DND-41 (cell line): ENCODE data around the gene ACTN1.
"Not testable (repeated sequence)": the region's sequence is repeated elsewhere in the genome, so short reads cannot be mapped to it uniquely, and the experiment has no call there.

Experiments used
- ATAC-seq: fragments of 200-7000 bp; cut with Tn5 transposase; 3 replicates; pipeline ENCODE4 v1.9.1; 2021; ENCODE audit warnings: low read depth; ENCODE audit not compliant: insufficient read depth
- DNase-seq: peaks from one replicate; pipeline ENCODE4 v3.0.0-alpha.2; 2020
- H2AFZ ChIP-seq: 2 replicates; pipeline ENCODE4 v1.6.0; 2012; ENCODE audit warnings: low read depth, low read length
- H3K27ac ChIP-seq: 2 replicates; pipeline ENCODE4 v1.5.1; 2012; ENCODE audit warnings: low read length, inconsistent platforms
- H3K27me3 ChIP-seq: fragments of 200-600 bp; sonication (generic); 2 replicates; pipeline ENCODE4 v1.6.0; 2012; ENCODE audit warnings: low read length, mild to moderate bottlenecking, inconsistent platforms; ENCODE audit not compliant: insufficient read depth, poor library complexity
- H3K36me3 ChIP-seq: 2 replicates; pipeline ENCODE4 v1.5.1; 2012; ENCODE audit warnings: low read length, inconsistent platforms; ENCODE audit not compliant: insufficient read depth
- H3K4me1 ChIP-seq: 2 replicates; pipeline ENCODE4 v1.5.1; 2012; ENCODE audit warnings: mild to moderate bottlenecking, low read length; ENCODE audit not compliant: insufficient read depth
- H3K4me2 ChIP-seq: 2 replicates; pipeline ENCODE4 v1.6.0; 2012; ENCODE audit warnings: mild to moderate bottlenecking, moderate library complexity, low read length, inconsistent platforms; ENCODE audit not compliant: insufficient read depth
- H3K4me3 ChIP-seq, 2 experiments: fragments of 200-600 bp in 1 of 2; shearing (Covaris generic) in 1 of 2; 2 replicates each; pipeline ENCODE4 v1.5.1; 2012 to 2016; ENCODE audit warnings: inconsistent platforms in 2 of 2, low read length in 2 of 2, mild to moderate bottlenecking in 2 of 2, low read depth in 1 of 2, moderate library complexity in 1 of 2
- H3K79me2 ChIP-seq: 2 replicates; pipeline ENCODE4 v1.6.0; 2012; ENCODE audit warnings: low read length, inconsistent platforms; ENCODE audit not compliant: insufficient read depth
- H3K9ac ChIP-seq: 2 replicates; pipeline ENCODE4 v1.6.0; 2012; ENCODE audit warnings: low read depth, mild to moderate bottlenecking, inconsistent platforms, low read length, moderate library complexity
- H3K9me3 ChIP-seq: 2 replicates; pipeline ENCODE4 v1.5.1; 2012; ENCODE audit warnings: low read length, moderate library complexity, mild to moderate bottlenecking, inconsistent platforms; ENCODE audit not compliant: insufficient read depth, severe bottlenecking
- H4K20me1 ChIP-seq: 2 replicates; pipeline ENCODE4 v1.6.0; 2012; ENCODE audit warnings: low read length; ENCODE audit not compliant: insufficient read depth
- EZH2 ChIP-seq: IDR thresholded peaks from 3 replicates; pipeline ENCODE4 v1.6.1; 2012; ENCODE audit warnings: borderline replicate concordance, low read depth, mild to moderate bottlenecking, moderate library complexity, low read length, inconsistent platforms; ENCODE audit not compliant: severe bottlenecking
- TF ChIP-seq, protein P1 (sequence below): IDR thresholded peaks from 2 replicates; pipeline ENCODE4 v1.5.1; 2012; ENCODE audit warnings: borderline replicate concordance, low read length, moderate library complexity, mild to moderate bottlenecking; ENCODE audit not compliant: poor library complexity, severe bottlenecking; ENCODE audit errors: extremely low read depth

ACTN1 gene

DNA sequence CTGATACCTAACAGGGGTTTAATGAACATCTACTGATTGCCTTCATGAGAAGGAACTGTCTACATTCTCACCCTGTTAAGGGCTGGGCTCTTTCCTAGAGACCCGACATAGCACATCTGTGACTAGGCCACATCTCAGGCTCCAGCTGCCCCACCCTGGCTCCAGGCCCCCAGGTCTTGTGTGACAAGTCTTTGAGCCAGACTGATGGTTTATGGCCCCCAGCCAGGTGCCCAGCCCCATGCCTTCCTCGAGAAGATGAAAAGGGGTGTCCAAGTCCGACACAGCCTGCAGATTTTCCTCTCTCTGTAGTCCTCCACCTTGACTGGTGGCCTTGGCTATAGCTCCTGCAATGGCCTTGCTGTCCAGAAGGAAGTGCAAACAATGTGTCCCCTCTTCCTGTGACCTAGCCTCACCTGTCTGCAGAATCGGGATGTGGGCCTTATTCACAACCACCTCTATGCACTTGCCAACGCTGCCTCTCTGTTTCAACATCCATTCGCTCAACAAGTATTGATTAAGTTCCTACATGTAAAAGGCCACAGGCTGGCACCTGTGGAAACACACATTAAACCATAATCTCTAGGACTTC lies 4.2 kb downstream of the ACTN1 start:
- Histone ChIP-seq H3K27me3 (peaks cover 4% of the 10 kb centered on the region), H3K4me3 (no peak overlapping the region), H3K79me2 (peaks cover 86% of the 10 kb centered on the region), H3K4me1 (peaks cover 48% of the 10 kb centered on the region), H3K9ac (no peak overlapping the region), H3K4me2 (no peak overlapping the region), H3K9me3 (no peaks in the 10 kb centered on the region), H3K36me3 (peaks cover 52% of the 10 kb centered on the region), H4K20me1 (peaks cover 66% of the 10 kb centered on the region), H2AFZ (no peak overlapping the region), H3K27ac (no peak overlapping the region)
- DNase-seq: no peak
- ATAC-seq: no peak
- TF ChIP-seq, protein P1, sequence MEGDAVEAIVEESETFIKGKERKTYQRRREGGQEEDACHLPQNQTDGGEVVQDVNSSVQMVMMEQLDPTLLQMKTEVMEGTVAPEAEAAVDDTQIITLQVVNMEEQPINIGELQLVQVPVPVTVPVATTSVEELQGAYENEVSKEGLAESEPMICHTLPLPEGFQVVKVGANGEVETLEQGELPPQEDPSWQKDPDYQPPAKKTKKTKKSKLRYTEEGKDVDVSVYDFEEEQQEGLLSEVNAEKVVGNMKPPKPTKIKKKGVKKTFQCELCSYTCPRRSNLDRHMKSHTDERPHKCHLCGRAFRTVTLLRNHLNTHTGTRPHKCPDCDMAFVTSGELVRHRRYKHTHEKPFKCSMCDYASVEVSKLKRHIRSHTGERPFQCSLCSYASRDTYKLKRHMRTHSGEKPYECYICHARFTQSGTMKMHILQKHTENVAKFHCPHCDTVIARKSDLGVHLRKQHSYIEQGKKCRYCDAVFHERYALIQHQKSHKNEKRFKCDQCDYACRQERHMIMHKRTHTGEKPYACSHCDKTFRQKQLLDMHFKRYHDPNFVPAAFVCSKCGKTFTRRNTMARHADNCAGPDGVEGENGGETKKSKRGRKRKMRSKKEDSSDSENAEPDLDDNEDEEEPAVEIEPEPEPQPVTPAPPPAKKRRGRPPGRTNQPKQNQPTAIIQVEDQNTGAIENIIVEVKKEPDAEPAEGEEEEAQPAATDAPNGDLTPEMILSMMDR: no peak
- TF ChIP-seq EZH2: no peak

DNA sequence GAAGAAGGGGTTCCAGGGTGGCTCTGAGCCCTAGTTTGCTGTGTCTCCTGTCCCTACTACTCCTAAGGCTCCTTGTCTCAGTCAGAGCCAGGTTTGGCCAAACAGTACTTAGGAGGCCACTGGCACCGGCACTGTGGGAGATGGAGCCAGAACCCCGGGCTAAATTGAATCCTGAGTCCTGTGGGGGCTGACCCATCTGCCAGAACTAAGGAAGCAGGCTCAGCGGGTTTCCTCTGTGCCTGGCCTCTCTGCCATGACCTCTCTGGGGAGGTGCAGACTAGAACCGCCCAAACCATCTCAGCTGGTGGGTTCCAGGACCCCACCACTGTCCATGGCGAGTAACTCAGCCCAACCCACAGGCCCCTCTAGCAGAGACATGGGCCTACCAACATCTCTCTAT lies 5.5 kb downstream of the ACTN1 start:
- Histone ChIP-seq H3K36me3 (peaks cover 52% of the 10 kb centered on the region), H3K9me3 (no peaks in the 10 kb centered on the region), H4K20me1 (peaks cover 78% of the 10 kb centered on the region), H3K27ac (no peak overlapping the region), H3K4me2 (no peak overlapping the region), H2AFZ (no peak overlapping the region), H3K27me3 (no peaks in the 10 kb centered on the region), H3K9ac (no peak overlapping the region), H3K79me2 (peaks cover 98% of the 10 kb centered on the region), H3K4me3 (no peak overlapping the region), H3K4me1 (peaks cover 49% of the 10 kb centered on the region)
- TF ChIP-seq EZH2: no peak
- TF ChIP-seq, protein P1: no peak
- DNase-seq: no peak
- ATAC-seq: no peak

DNA sequence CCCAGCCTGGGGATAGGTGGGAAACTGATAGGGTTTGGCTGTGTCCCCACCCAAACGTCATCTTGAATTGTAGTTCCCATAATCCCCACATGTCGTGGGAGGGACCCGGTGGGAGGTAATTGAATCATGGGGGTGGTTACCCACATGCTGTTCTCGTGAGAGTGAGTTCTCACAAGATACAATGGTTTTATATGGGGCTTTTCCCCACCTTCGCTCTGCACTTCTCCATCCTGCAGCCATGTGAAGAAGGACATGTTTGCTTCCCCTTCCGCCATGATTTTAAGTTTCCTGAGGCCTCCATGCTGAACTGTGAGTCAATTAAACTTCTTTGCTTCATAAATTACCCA lies 5.9 kb downstream of the ACTN1 start:
- H3K27me3 ChIP-seq, ATAC-seq, H3K9ac ChIP-seq, H3K9me3 ChIP-seq, DNase-seq, H3K4me3 ChIP-seq, H3K4me2 ChIP-seq, H2AFZ ChIP-seq, H3K27ac ChIP-seq: not testable (repeated sequence)
- peaks cover 99% of the 10 kb centered on the region for H3K79me2 ChIP-seq
- peaks cover 52% of the 10 kb centered on the region for H3K36me3 ChIP-seq
- peaks cover 83% of the 10 kb centered on the region for H4K20me1 ChIP-seq
- peaks cover 49% of the 10 kb centered on the region for H3K4me1 ChIP-seq

DNA sequence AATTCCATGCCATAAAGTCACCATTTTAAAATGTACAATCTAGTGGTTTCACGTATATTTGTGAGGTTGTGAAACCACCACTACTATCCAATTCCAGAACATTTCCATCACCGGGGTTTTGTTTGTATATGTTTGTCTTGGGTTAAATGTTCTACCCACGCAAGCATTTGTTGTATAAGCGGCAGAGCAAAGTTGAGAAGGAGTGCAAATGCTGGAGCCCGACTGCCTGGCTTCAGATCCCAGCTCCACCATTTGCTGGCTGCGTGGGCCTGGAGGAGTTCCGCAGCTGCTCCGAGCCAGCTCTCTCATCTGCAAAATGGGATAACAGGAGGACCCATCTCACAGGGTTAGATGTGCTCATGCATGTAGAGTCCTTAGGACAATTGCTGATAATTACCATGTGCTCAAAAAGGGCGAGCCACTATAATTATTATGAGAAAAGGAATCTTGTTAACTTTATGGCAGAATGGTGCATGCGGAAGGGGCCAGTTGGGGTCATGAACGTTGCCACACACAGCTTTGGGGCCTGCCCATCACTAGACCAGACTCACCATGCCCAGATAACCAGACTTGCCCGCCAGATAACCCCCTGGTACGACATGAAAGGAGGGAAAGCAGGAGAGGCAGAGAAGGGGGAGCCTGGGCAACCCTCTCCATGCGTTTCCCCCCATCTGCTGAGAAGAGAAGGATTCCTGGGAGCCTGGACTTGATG lies 6.4 kb downstream of the ACTN1 start:
- Histone ChIP-seq H3K27me3 (no peaks in the 10 kb centered on the region), H3K27ac (no peak overlapping the region), H3K4me1 (peaks cover 45% of the 10 kb centered on the region), H3K79me2 (peaks cover 99% of the 10 kb centered on the region), H3K4me2 (no peak overlapping the region), H4K20me1 (peaks cover 88% of the 10 kb centered on the region), H3K9me3 (no peaks in the 10 kb centered on the region), H3K4me3 (no peak overlapping the region), H3K9ac (no peak overlapping the region), H3K36me3 (peaks cover 52% of the 10 kb centered on the region), H2AFZ (no peak overlapping the region)
- ATAC-seq: no peak
- DNase-seq: no peak
- no peak for TF ChIP-seq EZH2
- TF ChIP-seq, protein P1: no peak
